NCI-H146 treated with DMSO at 0.1 percent for 48 hours (cell line): Measurements from ENCODE around the gene WDR64.
"Not testable (repeated sequence)": the region's sequence is repeated elsewhere in the genome, so short reads cannot be mapped to it uniquely, and the experiment has no call there.

Experiments
- DNase-seq: peaks from one replicate; lab custom pipeline; 2025; ENCODE audit not compliant: unreplicated experiment; lab: John Stamatoyannopoulos, UW

The WDR64 gene

GRCh38 chr1:241698177-241698576, 46.1 kb downstream of the WDR64 start:
- DNase-seq: no peak

GRCh38 chr1:241701483-241702295, 49.6 kb downstream of the WDR64 start:
- no peak for DNase-seq

GRCh38 chr1:241702442-241703373, 50.6 kb downstream of the WDR64 start:
- DNase-seq: no peak

GRCh38 chr1:241703739-241704138, 51.7 kb downstream of the WDR64 start:
- DNase-seq: not testable (repeated sequence)

GRCh38 chr1:241706257-241706656, 54.2 kb downstream of the WDR64 start:
- DNase-seq: no peak

GRCh38 chr1:241706967-241707366, 54.9 kb downstream of the WDR64 start:
- no peak for DNase-seq

- no peak for DNase-seq
Observed at GRCh38 chr1:241707442-241707841, 55.4 kb downstream of the WDR64 start.

- no peak for DNase-seq
Observed at GRCh38 chr1:241711326-241711725, 59.2 kb downstream of the WDR64 start.

GRCh38 chr1:241713316-241713715, 61.2 kb downstream of the WDR64 start:
- DNase-seq: no peak

- no peak for DNase-seq
Observed at GRCh38 chr1:241714321-241715218, 62.5 kb downstream of the WDR64 start.

- no peak for DNase-seq
Observed at GRCh38 chr1:241715435-241715834, 63.4 kb downstream of the WDR64 start.

GRCh38 chr1:241715956-241716355, 63.9 kb downstream of the WDR64 start:
- DNase-seq: no peak

- DNase-seq: no peak
Observed at GRCh38 chr1:241716915-241717656, 65.0 kb downstream of the WDR64 start.

GRCh38 chr1:241717975-241718374, 65.9 kb downstream of the WDR64 start:
- no peak for DNase-seq

- no peak for DNase-seq
Observed at GRCh38 chr1:241721011-241721410, 68.9 kb downstream of the WDR64 start.

GRCh38 chr1:241722947-241723346, 70.9 kb downstream of the WDR64 start:
- no peak for DNase-seq

GRCh38 chr1:241724741-241725356, 72.8 kb downstream of the WDR64 start:
- no peak for DNase-seq

GRCh38 chr1:241730031-241730430, 78.0 kb downstream of the WDR64 start:
- no peak for DNase-seq

GRCh38 chr1:241733899-241734298, 81.8 kb downstream of the WDR64 start:
- DNase-seq: no peak

GRCh38 chr1:241734533-241734932, 82.5 kb downstream of the WDR64 start:
- DNase-seq: no peak
